B cell (primary cell): Measurements from ENCODE around the gene TRMU. TPM values are rescaled to one million over a fixed set of nuclear protein-coding genes. Genes with fewer than 3 reads are reported as not detected.

Experiments
- ATAC-seq: fragments of 200-7000 bp; cut with Tn5 transposase; one replicate; pipeline ENCODE4 v1.10.0; 2021; ENCODE audit warnings: low read depth, mild to moderate bottlenecking, moderate number of reproducible peaks, moderate library complexity
- CTCF ChIA-PET: fragments of 350-600 bp; sonication (Branson Sonifier 250); formaldehyde crosslinking; loops from one replicate; lab custom pipeline; 2021; ENCODE audit warnings: antibody characterized with exemption, inconsistent platforms; lab: Charles Lee
- POLR2A ChIA-PET: fragments of 350-600 bp; sonication (Branson Sonifier 250); formaldehyde crosslinking; loops from one replicate; lab custom pipeline; 2021; ENCODE audit warnings: antibody characterized with exemption; lab: Charles Lee
- DNase-seq: peaks from one replicate; pipeline ENCODE4 v3.0.0; 2013
- H2AFZ ChIP-seq: 2 replicates; pipeline ENCODE4 v1.6.1; 2012; ENCODE audit warnings: mild to moderate bottlenecking, low read depth, low read length; ENCODE audit not compliant: insufficient read depth, poor library complexity, severe bottlenecking
- H3K27ac ChIP-seq, 2 donors: 1 replicate in 1 of 2; 2 replicates in 1 of 2; pipeline ENCODE4 v1.5.1; 2012 to 2013; ENCODE audit warnings: low read length in 2 of 2, mild to moderate bottlenecking in 2 of 2, moderate library complexity in 1 of 2
- H3K27me3 ChIP-seq, 4 experiments: fragments of 200-600 bp in 1 of 4; sonication (generic) in 1 of 4; replicated peaks in 1 of 4; 1 replicate in 2 of 4; 2 replicates in 2 of 4; pipeline versions ENCODE4 v1.6.1 to v1.7.0; 2013 to 2016; ENCODE audit warnings: low read length in 3 of 4, mild to moderate bottlenecking in 2 of 4, mixed read lengths in 1 of 4, moderate library complexity in 1 of 4; ENCODE audit not compliant: insufficient read depth in 4 of 4, control insufficient read depth in 3 of 4; ENCODE audit errors: control extremely low read depth in 1 of 4
- H3K36me3 ChIP-seq, 2 experiments: replicated peaks in 1 of 2; 1 replicate in 1 of 2; 2 replicates in 1 of 2; pipeline versions ENCODE4 v1.6.1 to v1.7.1; 2013; ENCODE audit warnings: low read length in 1 of 2; ENCODE audit not compliant: insufficient read depth in 2 of 2, control insufficient read depth in 1 of 2; ENCODE audit errors: control extremely low read depth in 1 of 2, extremely low read depth in 1 of 2
- H3K4me1 ChIP-seq, 2 donors: fragments of 200-600 bp in 1 of 2; sonication (generic) in 1 of 2; 1 replicate in 1 of 2; 2 replicates in 1 of 2; pipeline versions ENCODE4 v1.5.1 to v1.6.1; 2013 to 2017; ENCODE audit warnings: low read length in 2 of 2; ENCODE audit not compliant: control insufficient read depth in 2 of 2, insufficient read depth in 2 of 2
- H3K4me2 ChIP-seq: replicated peaks from 2 replicates; pipeline ENCODE3; 2012; ENCODE audit warnings: mild to moderate bottlenecking, low read depth, low read length; ENCODE audit not compliant: poor library complexity, severe bottlenecking
- H3K4me3 ChIP-seq, 5 experiments: fragments of 200-600 bp in 1 of 5; sonication (generic) in 1 of 5; 1 replicate in 3 of 5; 2 replicates in 2 of 5; pipeline versions ENCODE4 v1.5.1 to v1.7.0; 2011 to 2016; ENCODE audit warnings: low read length in 4 of 5, mild to moderate bottlenecking in 4 of 5, low read depth in 2 of 5, control low read depth in 1 of 5, moderate library complexity in 1 of 5; ENCODE audit not compliant: insufficient read depth in 1 of 5; ENCODE audit errors: control extremely low read depth in 1 of 5, extremely low read depth in 1 of 5
- H3K79me2 ChIP-seq: fragments of 200-600 bp; sonication (generic); one replicate; pipeline ENCODE4 v1.6.0; 2016; ENCODE audit warnings: low read length; ENCODE audit not compliant: control insufficient read depth, insufficient read depth
- H3K9ac ChIP-seq: fragments of 200-600 bp; sonication (generic); 2 replicates; pipeline ENCODE4 v1.6.1; 2017; ENCODE audit warnings: mild to moderate bottlenecking, low read length, moderate library complexity
- H3K9me3 ChIP-seq, 3 donors: one replicate each; pipeline versions ENCODE4 v1.6.1 to v1.7.1; 2013; ENCODE audit warnings: low read length in 2 of 3; ENCODE audit not compliant: control insufficient read depth in 2 of 3, insufficient read depth in 1 of 3; ENCODE audit errors: control extremely low read depth in 1 of 3
- H4K20me1 ChIP-seq: 2 replicates; pipeline ENCODE4 v1.6.0; 2012; ENCODE audit warnings: mild to moderate bottlenecking, low read length; ENCODE audit not compliant: insufficient read depth, control insufficient read depth, poor library complexity, severe bottlenecking
- H3K27ac Mint-ChIP-seq: one replicate; pipeline ENCODE4 v1.8.0; 2021; ENCODE audit warnings: mixed read lengths
- H3K27me3 Mint-ChIP-seq: one replicate; pipeline ENCODE4 v1.8.0; 2021; ENCODE audit warnings: mixed read lengths
- H3K4me1 Mint-ChIP-seq: one replicate; pipeline ENCODE4 v1.8.0; 2021; ENCODE audit warnings: mixed read lengths
- H3K4me3 Mint-ChIP-seq: one replicate; pipeline ENCODE4 v1.8.0; 2021; ENCODE audit warnings: mixed read lengths
- H3K9me3 Mint-ChIP-seq: one replicate; pipeline ENCODE4 v1.8.0; 2022; ENCODE audit warnings: mixed read lengths; ENCODE audit not compliant: insufficient read depth
- CTCF ChIP-seq: fragments of 200-600 bp; IDR thresholded peaks from one replicate; pipeline ENCODE4 v1.8.0; 2022; ENCODE audit warnings: antibody characterized with exemption, mild to moderate bottlenecking
- EZH2 ChIP-seq: IDR thresholded peaks from 2 replicates; pipeline ENCODE4 v1.6.1; 2012; ENCODE audit warnings: borderline replicate concordance, low read depth, mild to moderate bottlenecking, moderate library complexity, low read length; ENCODE audit not compliant: insufficient read depth, poor library complexity, severe bottlenecking
- WGBS: methylation state at CpG from one replicate; pipeline ENCODE4 v1.1.5; 2013; ENCODE audit warnings: missing lambda C conversion rate; ENCODE audit not compliant: insufficient coverage; 5-methylcytosine and 5-hydroxymethylcytosine counted together
- intact Hi-C: fragments of 100-400 bp; cut with micrococcal nuclease; formaldehyde crosslinking; loops from one replicate; pipeline ENCODE4 v1.10.0; 2022
- polyA plus RNA-seq: library from polyadenylated mRNA; depleted of rRNA; stranded (reverse); fragments of >200 nt; gene quantifications from 2 replicates; pipeline ENCODE4 v1.2.3, GENCODE V29; 2012
- total RNA-seq, 2 donors: library from RNA; stranded (reverse); fragments of 120-200 nt in 1 of 2; gene quantifications; 1 replicate in 1 of 2; 2 replicates in 1 of 2; pipeline versions ENCODE4 v1.2.3 to v1.2.4, GENCODE V29; 2013 to 2022

Gene TRMU
- total and polyA plus RNA-seq, 2 donors (not counting 1 experiment from before 2014, with no cell fraction given) = 51.0 to 76.9 TPM

- no peak overlapping the region for H3K27ac ChIP-seq
- H3K4me3 ChIP-seq = no peak overlapping the region
- CTCF ChIA-PET = interaction anchor here (0.6 kb wide), 1 partner anchor 19 kb away, joined by 4 read pairs; no protein-coding TSS in a partner anchor
- no peak overlapping the region for H3K27ac Mint-ChIP-seq
- no peaks in the 10 kb centered on the region for H3K4me1 Mint-ChIP-seq
- H3K27me3 ChIP-seq = no peaks in the 10 kb centered on the region
- H3K36me3 ChIP-seq = peaks cover 0 to 39% of the 10 kb centered on the region in 2 experiments
- intact Hi-C loops = no loop called here
- no peak overlapping the region for H3K4me3 Mint-ChIP-seq
- DNase-seq = no peak
- ATAC-seq = no peak
- no peak overlapping the region for H3K4me2 ChIP-seq
- no peak overlapping the region for H3K9ac ChIP-seq
- POLR2A ChIA-PET = no interaction called here
- H4K20me1 ChIP-seq = no peaks in the 10 kb centered on the region
- no peaks in the 10 kb centered on the region for H3K4me1 ChIP-seq
- no peaks in the 10 kb centered on the region for H3K27me3 Mint-ChIP-seq
- no peak overlapping the region for H2AFZ ChIP-seq
- H3K79me2 ChIP-seq = no peaks in the 10 kb centered on the region
- WGBS = 98% methylated on average over 26 of the region's 27 CpGs
- no peaks in the 10 kb centered on the region for H3K9me3 Mint-ChIP-seq
- TF ChIP-seq CTCF = no peak
- no peak for TF ChIP-seq EZH2
- H3K9me3 ChIP-seq = peaks cover 0 to 6% (median 0%) of the 10 kb centered on the region in 3 donors
These were observed 50.8 kb downstream of the TRMU start for GRCh38 chr22:46386312-46386711.

DNA sequence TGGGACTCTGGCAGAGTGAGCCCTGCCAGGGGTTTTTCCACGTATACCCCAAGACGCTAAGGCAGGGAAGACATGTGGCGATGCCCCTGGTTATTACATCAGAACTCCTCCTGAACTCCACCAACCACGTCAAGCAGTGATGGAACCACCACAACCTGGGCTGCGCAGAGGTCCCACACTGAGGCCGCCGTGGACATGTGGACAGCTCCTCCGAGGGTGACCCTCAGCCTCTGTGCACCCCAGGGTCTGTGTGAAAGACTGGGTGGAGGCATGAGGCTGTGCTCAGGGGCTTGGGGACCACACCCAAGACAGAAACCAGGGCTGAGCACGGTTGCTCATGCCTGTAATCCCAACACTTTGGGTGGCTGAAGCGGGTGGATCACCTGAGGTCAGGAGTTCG, 52.2 kb downstream of the TRMU start:
- WGBS = 100% methylated on average over 8 of the region's 11 CpGs

More for the DNA sequence above, 52.2 kb downstream of the TRMU start:
- intact Hi-C loops = no loop called here
- Histone ChIP-seq H2AFZ (no peak overlapping the region), H4K20me1 (no peaks in the 10 kb centered on the region), H3K4me2 (no peak overlapping the region), H3K9ac (no peak overlapping the region), H3K27me3 (no peaks in the 10 kb centered on the region), H3K79me2 (no peaks in the 10 kb centered on the region), H3K27ac (no peak overlapping the region), H3K9me3 (peaks cover 0 to 2% (median 0%) of the 10 kb centered on the region in 3 donors), H3K4me3 (no peak overlapping the region), H3K36me3 (peaks cover 0 to 40% of the 10 kb centered on the region in 2 experiments), H3K4me1 (no peaks in the 10 kb centered on the region)
- ChIA-PET POLR2A (no interaction called here), CTCF (no interaction called here)
- Mint-ChIP-seq H3K27ac (no peak overlapping the region), H3K4me1 (no peaks in the 10 kb centered on the region), H3K4me3 (no peak overlapping the region), H3K9me3 (no peaks in the 10 kb centered on the region), H3K27me3 (no peaks in the 10 kb centered on the region)
- no peak for DNase-seq
- ATAC-seq = no peak
- no peak for TF ChIP-seq EZH2
- TF ChIP-seq CTCF = no peak
